Fibroblast of pulmonary artery (primary cell): ENCODE measurements around the gene KDM2A.

ENCODE experiments used
- DNase-seq: peaks from one replicate; pipeline ENCODE4 v3.0.0-alpha.2; 2010; ENCODE audit warnings: low read depth
- H3K4me3 ChIP-seq: replicated peaks from 2 replicates; pipeline ENCODE4 v1.5.1; 2011; ENCODE audit warnings: low read depth, mild to moderate bottlenecking, control low read depth, low read length, moderate library complexity
- CTCF ChIP-seq: IDR thresholded peaks from 2 replicates; pipeline ENCODE4 v1.5.1; 2011; ENCODE audit warnings: mild to moderate bottlenecking, control low read depth, low read length, inconsistent platforms; ENCODE audit errors: missing control alignments

Gene KDM2A

GRCh38 chr11:67237574-67237973 lies 118.5 kb downstream of the KDM2A start:
- TF ChIP-seq CTCF: no peak
- H3K4me3 ChIP-seq: no peak overlapping the region
- no peak for DNase-seq

DNA sequence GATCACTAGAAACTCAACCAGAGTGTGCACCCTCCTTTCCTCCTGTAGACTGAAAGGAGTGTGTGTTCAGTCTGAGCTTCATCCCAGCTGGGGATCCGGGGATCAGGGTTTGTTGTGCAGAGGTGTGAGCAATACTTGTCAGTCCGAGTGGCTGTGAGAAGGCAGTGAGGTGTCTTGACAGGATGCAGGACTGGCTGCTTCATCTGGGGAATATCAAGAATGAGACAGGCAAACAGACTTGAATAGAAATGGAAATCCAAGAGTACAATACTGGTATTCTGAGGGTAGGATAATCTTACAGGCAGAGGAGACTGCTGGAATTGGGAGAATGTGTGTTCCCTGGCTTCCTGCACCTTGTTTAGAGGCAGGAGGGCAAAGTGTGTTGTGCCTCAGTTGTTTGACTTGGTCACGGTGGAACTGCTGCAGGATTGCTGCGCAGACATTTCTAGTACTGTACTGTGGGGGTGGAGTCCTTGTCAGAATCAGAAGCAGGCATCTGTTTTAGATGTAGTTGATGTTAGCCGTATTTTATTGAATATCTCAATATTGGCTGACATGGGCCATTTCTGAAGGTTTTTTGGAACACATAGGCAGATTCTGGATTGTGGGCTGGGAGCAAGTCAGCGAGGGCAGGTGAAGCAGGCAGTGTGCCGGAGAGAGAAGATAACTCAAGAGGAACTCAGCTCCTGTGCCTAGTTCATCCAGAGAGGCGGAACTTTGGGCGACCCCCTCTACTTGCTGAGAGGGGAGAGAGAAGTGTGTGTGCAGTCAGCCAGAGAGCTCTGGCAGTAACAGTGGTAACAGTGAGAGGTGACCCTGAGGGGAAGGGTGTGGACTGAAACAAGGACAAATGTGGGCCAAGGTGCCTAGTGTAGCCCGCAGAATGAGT lies 120.1 kb downstream of the KDM2A start:
- no peak for DNase-seq
- TF ChIP-seq CTCF: no peak
- H3K4me3 ChIP-seq: peak overlapping the region; percentile 41

GRCh38 chr11:67239783-67240575 lies 120.9 kb downstream of the KDM2A start:
- peak; percentile 99 for DNase-seq
- H3K4me3 ChIP-seq: peak overlapping the region; percentile 91
- TF ChIP-seq CTCF: no peak

GRCh38 chr11:67240576-67241389 lies 121.7 kb downstream of the KDM2A start:
- peak; percentile 85 for DNase-seq
- H3K4me3 ChIP-seq: peak overlapping the region; percentile 91
- no peak for TF ChIP-seq CTCF

GRCh38 chr11:67242548-67242947 lies 123.5 kb downstream of the KDM2A start:
- TF ChIP-seq CTCF: no peak
- H3K4me3 ChIP-seq: peak overlapping the region; percentile 14
- DNase-seq: no peak

DNA sequence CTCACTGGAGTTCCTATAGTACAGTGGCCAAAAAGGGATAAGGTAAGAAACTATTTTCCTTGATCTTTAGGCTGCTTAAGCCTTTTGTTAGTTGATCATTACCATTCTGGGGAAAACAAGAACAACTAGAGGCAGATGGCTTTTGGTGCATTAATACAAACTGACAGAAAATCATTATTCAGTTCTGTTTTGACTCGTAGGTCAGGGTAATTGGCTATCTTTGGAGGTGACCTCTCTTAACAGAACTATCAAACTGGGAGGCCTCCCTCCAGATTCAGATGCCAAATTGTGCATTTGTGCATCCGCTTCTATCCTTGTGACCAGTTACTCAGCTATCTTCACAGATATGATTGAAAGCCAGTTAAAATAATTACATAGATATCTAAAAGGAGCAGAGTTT lies 124.0 kb downstream of the KDM2A start:
- H3K4me3 ChIP-seq: no peak overlapping the region
- DNase-seq: no peak
- no peak for TF ChIP-seq CTCF
